Mesenchymal stem cell (in vitro differentiated cells and primary cell): Measurements from ENCODE around the gene KRT79.

Experiments
- DNase-seq: peaks from one replicate; pipeline ENCODE4 v3.0.0-alpha.2; 2013
- H2AFZ ChIP-seq: one replicate; pipeline ENCODE4 v1.6.1; 2013; ENCODE audit warnings: low read depth, mild to moderate bottlenecking, control low read depth, inconsistent platforms, low read length, moderate library complexity
- H2AK5ac ChIP-seq: 2 replicates; pipeline ENCODE4 v1.6.1; 2013; ENCODE audit warnings: low read length, moderate library complexity, mild to moderate bottlenecking, inconsistent platforms; ENCODE audit not compliant: severe bottlenecking
- H2BK120ac ChIP-seq: one replicate; pipeline ENCODE4 v1.6.1; 2013; ENCODE audit warnings: low read depth, mild to moderate bottlenecking, inconsistent platforms, low read length, moderate library complexity
- H2BK12ac ChIP-seq, 2 experiments: one replicate each; pipeline ENCODE4 v1.6.1; 2013; ENCODE audit warnings: inconsistent platforms in 2 of 2, low read length in 2 of 2, mild to moderate bottlenecking in 2 of 2, moderate library complexity in 2 of 2, control low read depth in 1 of 2
- H2BK15ac ChIP-seq: one replicate; pipeline ENCODE4 v1.6.1; 2013; ENCODE audit warnings: mild to moderate bottlenecking, low read depth, inconsistent platforms; ENCODE audit not compliant: poor library complexity, severe bottlenecking
- H2BK5ac ChIP-seq: 2 replicates; pipeline ENCODE4 v1.6.1; 2013; ENCODE audit warnings: low read depth, mild to moderate bottlenecking, low read length, control low read depth, inconsistent platforms; ENCODE audit not compliant: poor library complexity, severe bottlenecking
- H3K14ac ChIP-seq, 2 experiments: one replicate each; pipeline ENCODE4 v1.6.1; 2013; ENCODE audit warnings: inconsistent platforms in 2 of 2, low read length in 2 of 2, control low read depth in 1 of 2, mild to moderate bottlenecking in 1 of 2, moderate library complexity in 1 of 2
- H3K18ac ChIP-seq, 2 experiments: one replicate each; pipeline ENCODE4 v1.6.1; 2013; ENCODE audit warnings: inconsistent platforms in 2 of 2, low read length in 2 of 2, control low read depth in 1 of 2, low read depth in 1 of 2, mild to moderate bottlenecking in 1 of 2
- H3K23ac ChIP-seq, 2 experiments: one replicate each; pipeline ENCODE4 v1.6.1; 2013; ENCODE audit warnings: inconsistent platforms in 2 of 2, low read length in 2 of 2, mild to moderate bottlenecking in 2 of 2, moderate library complexity in 2 of 2, control low read depth in 1 of 2
- H3K27ac ChIP-seq: 2 replicates; pipeline ENCODE4 v1.5.1; 2013; ENCODE audit warnings: mild to moderate bottlenecking, moderate library complexity, low read length, control low read depth, inconsistent platforms; ENCODE audit not compliant: poor library complexity, severe bottlenecking
- H3K27me3 ChIP-seq, 2 experiments: 2 replicates each; pipeline versions ENCODE4 v1.6.1 to v1.7.0; 2013; ENCODE audit warnings: low read length in 2 of 2, mild to moderate bottlenecking in 2 of 2, moderate library complexity in 2 of 2, control low read depth in 1 of 2, inconsistent platforms in 1 of 2; ENCODE audit not compliant: control insufficient read depth in 1 of 2, insufficient read depth in 1 of 2
- H3K36me3 ChIP-seq, 2 experiments: 2 replicates each; pipeline versions ENCODE4 v1.6.1 to v1.7.0; 2013; ENCODE audit warnings: low read length in 2 of 2, control low read depth in 1 of 2, inconsistent platforms in 1 of 2, low read depth in 1 of 2, mild to moderate bottlenecking in 1 of 2; ENCODE audit not compliant: insufficient read depth in 2 of 2, control insufficient read depth in 1 of 2
- H3K4ac ChIP-seq, 2 experiments: one replicate each; pipeline ENCODE4 v1.6.1; 2013; ENCODE audit warnings: inconsistent platforms in 2 of 2, low read length in 2 of 2, mild to moderate bottlenecking in 2 of 2, moderate library complexity in 2 of 2, control low read depth in 1 of 2, low read depth in 1 of 2
- H3K4me1 ChIP-seq: 2 replicates; pipeline ENCODE4 v1.6.1; 2013; ENCODE audit warnings: low read depth, low read length, control low read depth; ENCODE audit not compliant: control insufficient read depth, insufficient read depth
- H3K4me2 ChIP-seq: 2 replicates; pipeline ENCODE4 v1.6.1; 2013; ENCODE audit warnings: low read length, mild to moderate bottlenecking, inconsistent platforms; ENCODE audit not compliant: poor library complexity, severe bottlenecking
- H3K4me3 ChIP-seq, 2 experiments: 2 replicates each; pipeline versions ENCODE4 v1.5.1 to v1.7.0; 2013; ENCODE audit warnings: low read length in 2 of 2, mild to moderate bottlenecking in 2 of 2, control low read depth in 1 of 2, low read depth in 1 of 2; ENCODE audit not compliant: insufficient read depth in 1 of 2
- H3K79me1 ChIP-seq: replicated peaks from 2 replicates; pipeline ENCODE4 v1.6.1; 2013; ENCODE audit warnings: mild to moderate bottlenecking, control low read depth, low read length, inconsistent platforms; ENCODE audit not compliant: poor library complexity, severe bottlenecking
- H3K9ac ChIP-seq: 2 replicates; pipeline ENCODE4 v1.7.0; 2013; ENCODE audit warnings: mild to moderate bottlenecking, low read length, moderate library complexity
- H3K9me3 ChIP-seq: 2 replicates; pipeline ENCODE4 v1.7.0; 2013; ENCODE audit warnings: mild to moderate bottlenecking, low read length; ENCODE audit not compliant: control insufficient read depth
- H4K8ac ChIP-seq: one replicate; pipeline ENCODE4 v1.6.1; 2013; ENCODE audit warnings: inconsistent platforms, mild to moderate bottlenecking, low read length, moderate library complexity
- H4K91ac ChIP-seq: one replicate; pipeline ENCODE4 v1.6.1; 2013; ENCODE audit warnings: mild to moderate bottlenecking, low read length, inconsistent platforms
- WGBS: methylation state at CpG from one replicate; pipeline ENCODE4 v1.1.7; 2013; ENCODE audit warnings: mixed read lengths; 5-methylcytosine and 5-hydroxymethylcytosine counted together

Gene KRT79

GRCh38 chr12:52790427-52791270 lies 43.5 kb downstream of the KRT79 start:
- 67% methylated on average over 16 of the region's 19 CpGs for WGBS
- Histone ChIP-seq H2BK5ac (no peak overlapping the region), H3K27ac (no peak overlapping the region), H3K4ac (no peak overlapping the region), H4K8ac (no peak overlapping the region), H3K14ac (no peak overlapping the region), H3K79me1 (no peaks in the 10 kb centered on the region), H4K91ac (no peak overlapping the region), H3K23ac (no peak overlapping the region), H3K9ac (no peak overlapping the region), H2AK5ac (no peak overlapping the region), H2BK15ac (no peak overlapping the region), H3K4me1 (no peaks in the 10 kb centered on the region), H3K4me2 (no peak overlapping the region), H3K27me3 (peaks cover 16 to 68% of the 10 kb centered on the region in 2 experiments), H3K4me3 (peak overlapping the region in 1 of 2 experiments; percentile 51), H2AFZ (no peak overlapping the region), H3K36me3 (no peaks in the 10 kb centered on the region), H3K18ac (no peak overlapping the region), H2BK120ac (no peak overlapping the region), H2BK12ac (no peak overlapping the region), H3K9me3 (no peaks in the 10 kb centered on the region)
- DNase-seq = no peak

- no peak overlapping the region for H3K9ac ChIP-seq
- no peak overlapping the region for H3K14ac ChIP-seq
- H3K9me3 ChIP-seq = no peaks in the 10 kb centered on the region
- H3K4me1 ChIP-seq = no peaks in the 10 kb centered on the region
- no peak overlapping the region for H2BK120ac ChIP-seq
- H3K27ac ChIP-seq = no peak overlapping the region
- no peaks in the 10 kb centered on the region for H3K36me3 ChIP-seq
- no peak overlapping the region for H3K23ac ChIP-seq
- no peak overlapping the region for H4K8ac ChIP-seq
- H3K18ac ChIP-seq = no peak overlapping the region
- no peak overlapping the region for H3K4ac ChIP-seq
- no peak overlapping the region for H4K91ac ChIP-seq
- no peak overlapping the region for H2BK15ac ChIP-seq
- no peak overlapping the region for H2AFZ ChIP-seq
- 91% methylated on average over 50 of the region's 50 CpGs for WGBS
- no peak overlapping the region for H2BK5ac ChIP-seq
- peaks cover 22 to 76% of the 10 kb centered on the region in 2 experiments for H3K27me3 ChIP-seq
- DNase-seq = no peak
- peak overlapping the region in 1 of 2 experiments; percentile 51 for H3K4me3 ChIP-seq
- no peaks in the 10 kb centered on the region for H3K79me1 ChIP-seq
- no peak overlapping the region for H2BK12ac ChIP-seq
- no peak overlapping the region for H2AK5ac ChIP-seq
- no peak overlapping the region for H3K4me2 ChIP-seq
Measured at GRCh38 chr12:52789637-52790426, 44.3 kb downstream of the KRT79 start.

GRCh38 chr12:52788876-52789636 lies 45.1 kb downstream of the KRT79 start:
- 90% methylated on average over 11 of the region's 11 CpGs for WGBS
- H2BK120ac ChIP-seq = no peak overlapping the region
- peaks cover 19 to 81% of the 10 kb centered on the region in 2 experiments for H3K27me3 ChIP-seq

More at GRCh38 chr12:52788876-52789636, 45.1 kb downstream of the KRT79 start:
- Histone ChIP-seq H3K4me2 (no peak overlapping the region), H3K18ac (no peak overlapping the region), H3K4ac (no peak overlapping the region), H2AFZ (no peak overlapping the region), H3K27ac (no peak overlapping the region), H3K9ac (no peak overlapping the region), H3K9me3 (no peaks in the 10 kb centered on the region), H3K23ac (no peak overlapping the region), H3K4me3 (no peak overlapping the region), H2BK12ac (no peak overlapping the region), H3K14ac (no peak overlapping the region), H3K79me1 (no peaks in the 10 kb centered on the region), H2BK5ac (no peak overlapping the region), H4K8ac (no peak overlapping the region), H4K91ac (no peak overlapping the region), H2AK5ac (no peak overlapping the region), H2BK15ac (no peak overlapping the region), H3K4me1 (no peaks in the 10 kb centered on the region), H3K36me3 (no peaks in the 10 kb centered on the region)
- DNase-seq = no peak
